Mucosa of stomach (tissue), 1 donor: ENCODE data around the gene ZFAND3.
"Not testable (repeated sequence)": the region's sequence is repeated elsewhere in the genome, so short reads cannot be mapped to it uniquely, and the experiment has no call there.

Experiments
- H3K27me3 ChIP-seq: one replicate; pipeline ENCODE4 v1.7.0; 2013; ENCODE audit warnings: mild to moderate bottlenecking, low read length; ENCODE audit not compliant: control insufficient read depth, insufficient read depth
- H3K36me3 ChIP-seq: one replicate; pipeline ENCODE4 v1.7.0; 2013; ENCODE audit warnings: low read length; ENCODE audit not compliant: control insufficient read depth, insufficient read depth
- H3K4me1 ChIP-seq: one replicate; pipeline ENCODE4 v1.7.0; 2013; ENCODE audit warnings: mild to moderate bottlenecking, low read length; ENCODE audit not compliant: control insufficient read depth, insufficient read depth
- H3K4me3 ChIP-seq: one replicate; pipeline ENCODE4 v1.7.0; 2013; ENCODE audit warnings: low read length
- H3K9ac ChIP-seq: one replicate; pipeline ENCODE4 v1.7.0; 2013; ENCODE audit warnings: mild to moderate bottlenecking, low read length, moderate library complexity
- H3K9me3 ChIP-seq: one replicate; pipeline ENCODE4 v1.7.0; 2013; ENCODE audit warnings: mild to moderate bottlenecking, low read length, moderate library complexity; ENCODE audit not compliant: control insufficient read depth
- donor health status: Pancreatic carcinoma.

Gene ZFAND3

GRCh38 chr6:37940074-37940847 is 120.7 kb downstream of the ZFAND3 start:
- Histone ChIP-seq H3K9ac (no peak overlapping the region), H3K27me3 (no peaks in the 10 kb centered on the region), H3K9me3 (no peaks in the 10 kb centered on the region), H3K4me1 (peaks cover 3% of the 10 kb centered on the region), H3K4me3 (no peak overlapping the region), H3K36me3 (no peaks in the 10 kb centered on the region)

DNA sequence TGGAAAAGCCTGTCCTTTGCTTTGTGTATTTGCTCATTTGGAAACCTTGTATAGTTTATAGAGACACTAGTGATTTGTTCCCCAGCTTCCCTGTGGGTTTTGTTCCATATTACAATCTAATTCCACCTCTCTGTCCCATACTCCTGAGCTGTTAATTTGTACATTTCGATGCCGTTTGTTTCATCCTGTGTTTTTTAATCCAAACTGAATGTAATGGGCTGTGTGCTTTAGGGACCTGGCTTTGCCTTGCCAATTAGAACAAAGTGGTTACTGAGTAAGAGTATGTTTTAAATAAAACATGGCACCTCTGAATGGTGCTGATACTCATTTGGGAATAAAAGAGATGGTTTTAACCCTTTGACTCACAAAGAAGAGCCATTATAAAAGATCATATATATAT is 122.3 kb downstream of the ZFAND3 start:
- H3K9ac ChIP-seq: no peak overlapping the region
- no peaks in the 10 kb centered on the region for H3K9me3 ChIP-seq
- peaks cover 10% of the 10 kb centered on the region for H3K4me1 ChIP-seq
- H3K27me3 ChIP-seq: no peaks in the 10 kb centered on the region
- no peaks in the 10 kb centered on the region for H3K36me3 ChIP-seq
- no peak overlapping the region for H3K4me3 ChIP-seq

DNA sequence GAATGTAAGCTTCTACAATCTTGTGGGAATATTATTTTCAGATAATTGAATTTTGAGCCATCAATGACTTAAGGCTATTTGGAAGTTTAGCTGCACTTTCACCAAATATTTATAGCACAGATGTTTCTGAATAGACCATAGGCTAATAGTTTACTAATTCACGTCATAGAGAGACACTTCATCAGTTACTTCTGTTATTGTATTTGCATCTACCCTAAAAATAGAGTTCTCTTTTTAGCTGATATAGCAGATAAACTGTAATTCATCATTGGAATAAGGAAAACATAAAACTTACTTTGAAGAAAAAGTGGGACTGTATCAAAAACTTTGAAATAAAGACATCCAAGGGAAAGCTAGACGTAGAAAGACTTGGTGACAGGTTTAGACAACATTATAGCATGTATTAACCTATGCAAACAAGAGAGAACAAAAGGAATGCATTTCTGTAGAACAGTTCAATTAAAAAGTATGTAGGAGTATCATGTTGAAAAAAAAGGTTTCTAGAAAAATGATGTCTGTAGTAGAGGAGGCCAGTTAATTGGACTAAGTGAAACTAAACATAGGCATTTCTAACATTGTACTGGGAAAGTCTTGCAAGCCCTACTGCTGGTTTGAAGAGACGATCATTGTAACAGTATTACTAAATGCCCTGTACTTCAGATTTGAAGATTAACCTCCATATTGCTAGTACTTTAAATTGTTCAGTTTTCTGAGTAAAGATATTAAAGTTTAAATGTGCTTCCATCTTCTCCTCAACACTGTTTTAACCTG is 123.3 kb downstream of the ZFAND3 start:
- H3K9ac ChIP-seq: no peak overlapping the region

DNA sequence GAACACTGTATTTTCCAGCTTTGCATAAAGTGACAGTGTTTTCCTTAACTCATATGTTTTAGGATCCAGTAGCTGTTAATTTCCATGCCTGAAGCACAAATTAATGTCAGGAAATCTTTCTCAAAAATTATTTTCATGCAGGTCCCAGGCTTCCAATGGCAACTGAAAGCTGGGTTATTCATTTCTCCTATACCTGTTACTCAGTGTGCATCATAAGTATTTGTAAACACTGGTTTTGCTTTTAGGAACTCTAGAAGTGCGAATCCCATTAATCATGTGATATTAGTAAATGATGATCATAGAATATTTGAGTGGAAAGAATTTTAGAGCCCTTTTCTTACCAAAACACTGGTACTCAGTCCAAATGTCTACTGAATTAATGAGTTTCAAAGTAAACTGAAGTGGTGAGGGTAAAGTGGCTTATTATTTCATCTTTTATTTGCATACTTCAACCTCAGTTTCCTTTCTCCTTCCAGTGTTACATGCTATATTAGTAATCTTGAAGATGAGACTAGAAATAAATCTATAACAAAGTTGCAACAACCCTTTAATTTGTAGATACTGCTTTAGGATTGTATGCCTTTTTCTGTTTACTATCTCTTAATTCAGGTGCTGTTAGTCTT is 124.0 kb downstream of the ZFAND3 start:
- H3K36me3 ChIP-seq: no peaks in the 10 kb centered on the region
- H3K27me3 ChIP-seq: no peaks in the 10 kb centered on the region
- H3K4me3 ChIP-seq: no peak overlapping the region
- no peaks in the 10 kb centered on the region for H3K9me3 ChIP-seq
- H3K4me1 ChIP-seq: peaks cover 17% of the 10 kb centered on the region
- no peak overlapping the region for H3K9ac ChIP-seq

More for the DNA sequence above, 123.3 kb downstream of the ZFAND3 start:
- Histone ChIP-seq H3K4me3 (no peak overlapping the region), H3K36me3 (no peaks in the 10 kb centered on the region), H3K4me1 (peaks cover 10% of the 10 kb centered on the region), H3K9me3 (no peaks in the 10 kb centered on the region), H3K27me3 (no peaks in the 10 kb centered on the region)

DNA sequence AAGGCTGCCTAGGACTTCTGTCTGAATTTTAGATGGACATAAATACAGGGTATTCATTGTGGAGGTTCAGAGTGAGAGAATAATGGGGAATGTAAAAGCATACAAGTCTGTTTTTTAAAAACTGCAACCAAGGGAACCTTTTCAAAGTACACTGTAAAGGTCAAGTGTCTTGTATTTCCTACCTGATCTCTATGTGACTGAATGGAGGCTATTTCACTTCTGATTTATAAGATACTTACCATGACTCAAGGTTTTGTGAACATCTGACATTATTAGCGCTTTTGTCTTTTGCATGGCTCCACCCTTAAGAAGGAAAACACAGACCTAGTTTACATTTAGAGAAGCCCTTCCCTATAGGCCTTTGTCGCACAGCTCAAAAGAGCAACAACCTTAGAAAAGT is 126.5 kb downstream of the ZFAND3 start:
- H3K4me3 ChIP-seq: no peak overlapping the region
- peaks cover 26% of the 10 kb centered on the region for H3K4me1 ChIP-seq
- H3K36me3 ChIP-seq: no peaks in the 10 kb centered on the region
- H3K9me3 ChIP-seq: no peaks in the 10 kb centered on the region
- no peaks in the 10 kb centered on the region for H3K27me3 ChIP-seq
- H3K9ac ChIP-seq: no peak overlapping the region

- no peaks in the 10 kb centered on the region for H3K36me3 ChIP-seq
- no peaks in the 10 kb centered on the region for H3K27me3 ChIP-seq
- H3K9me3 ChIP-seq: no peaks in the 10 kb centered on the region
- no peak overlapping the region for H3K9ac ChIP-seq
- no peak overlapping the region for H3K4me3 ChIP-seq
- peaks cover 26% of the 10 kb centered on the region for H3K4me1 ChIP-seq
Observed at GRCh38 chr6:37947468-37947867, 127.9 kb downstream of the ZFAND3 start.

GRCh38 chr6:37948584-37948983 is 129.1 kb downstream of the ZFAND3 start:
- not testable (repeated sequence) for H3K9me3 ChIP-seq, H3K36me3 ChIP-seq, H3K4me3 ChIP-seq, H3K9ac ChIP-seq, H3K27me3 ChIP-seq
- H3K4me1 ChIP-seq: peaks cover 26% of the 10 kb centered on the region

DNA sequence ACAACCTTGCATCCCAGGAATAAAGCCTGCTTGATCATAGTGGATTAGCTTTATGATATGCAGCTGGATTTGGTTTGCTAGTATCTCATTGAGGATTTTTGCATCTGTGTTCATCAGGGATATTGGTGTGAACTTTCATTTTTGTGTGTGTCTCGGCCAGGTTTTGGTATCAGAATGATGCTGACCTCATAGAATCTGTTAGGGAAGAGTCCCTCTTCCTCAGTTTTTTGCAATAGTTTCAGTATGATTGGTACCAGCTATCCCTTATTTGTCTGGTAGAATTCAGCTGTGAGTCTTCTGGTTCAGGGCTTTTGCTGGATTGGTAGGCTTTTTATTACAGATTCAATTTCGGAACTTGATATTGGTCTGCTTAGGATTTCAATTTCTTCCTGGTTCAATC is 132.5 kb downstream of the ZFAND3 start:
- Histone ChIP-seq H3K4me3 (no peak overlapping the region), H3K36me3 (no peaks in the 10 kb centered on the region), H3K9ac (no peak overlapping the region), H3K4me1 (peaks cover 29% of the 10 kb centered on the region), H3K9me3 (no peaks in the 10 kb centered on the region), H3K27me3 (no peaks in the 10 kb centered on the region)

DNA sequence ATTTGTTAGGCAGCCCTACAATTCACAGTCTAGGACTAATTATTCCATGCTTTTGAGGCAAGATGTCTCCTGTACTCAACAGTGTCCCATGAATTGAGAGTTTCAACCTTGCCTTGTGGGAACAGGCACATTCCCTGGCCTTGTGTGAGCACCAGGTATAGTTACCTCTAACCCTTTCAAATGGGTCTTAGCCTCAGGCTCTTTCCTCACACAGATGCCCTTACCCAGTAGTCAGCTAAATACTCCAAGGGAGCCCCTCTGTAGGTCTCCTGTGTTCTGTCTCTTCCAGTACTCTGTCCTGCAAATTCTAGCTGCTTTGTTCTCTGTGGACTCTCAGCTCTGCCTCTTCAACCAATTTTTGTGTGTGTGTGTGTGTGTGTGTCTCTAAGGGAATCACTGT is 135.3 kb downstream of the ZFAND3 start:
- Histone ChIP-seq H3K9ac (no peak overlapping the region), H3K36me3 (no peaks in the 10 kb centered on the region), H3K27me3 (no peaks in the 10 kb centered on the region), H3K9me3 (no peaks in the 10 kb centered on the region), H3K4me1 (peaks cover 16% of the 10 kb centered on the region), H3K4me3 (no peak overlapping the region)

GRCh38 chr6:37956711-37957275 is 137.3 kb downstream of the ZFAND3 start:
- H3K27me3 ChIP-seq: no peaks in the 10 kb centered on the region
- H3K9me3 ChIP-seq: no peaks in the 10 kb centered on the region
- H3K4me3 ChIP-seq: no peak overlapping the region
- H3K36me3 ChIP-seq: no peaks in the 10 kb centered on the region
- H3K9ac ChIP-seq: no peak overlapping the region
- peaks cover 14% of the 10 kb centered on the region for H3K4me1 ChIP-seq

- no peak overlapping the region for H3K9ac ChIP-seq
- H3K36me3 ChIP-seq: no peaks in the 10 kb centered on the region
- peaks cover 10% of the 10 kb centered on the region for H3K4me1 ChIP-seq
- H3K4me3 ChIP-seq: no peak overlapping the region
- no peaks in the 10 kb centered on the region for H3K9me3 ChIP-seq
- no peaks in the 10 kb centered on the region for H3K27me3 ChIP-seq
Observed at GRCh38 chr6:37959061-37959460, 139.5 kb downstream of the ZFAND3 start.
